Measurements from ENCODE around the gene CD28.
A peak's percentile ranks its signal among the peaks of the same experiment; 100 is the strongest.

The CD28 gene

DNA sequence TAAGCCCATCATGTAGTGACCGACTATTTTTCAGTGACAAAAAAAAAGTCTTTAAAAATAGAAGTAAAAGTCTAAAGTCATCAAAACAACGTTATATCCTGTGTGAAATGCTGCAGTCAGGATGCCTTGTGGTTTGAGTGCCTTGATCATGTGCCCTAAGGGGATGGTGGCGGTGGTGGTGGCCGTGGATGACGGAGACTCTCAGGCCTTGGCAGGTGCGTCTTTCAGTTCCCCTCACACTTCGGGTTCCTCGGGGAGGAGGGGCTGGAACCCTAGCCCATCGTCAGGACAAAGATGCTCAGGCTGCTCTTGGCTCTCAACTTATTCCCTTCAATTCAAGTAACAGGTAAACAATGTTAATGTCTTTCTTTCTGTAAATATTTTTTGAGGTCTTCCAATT lies at the start of gene CD28:
Gene CD28, plus strand, starts transcription at position 237 of the 400 bp plus-strand sequence. Its CDS starts 58 bp downstream, at position 295.
- no peak for DNase-seq (ENCODE audit: low read depth, low spot score)

DNA sequence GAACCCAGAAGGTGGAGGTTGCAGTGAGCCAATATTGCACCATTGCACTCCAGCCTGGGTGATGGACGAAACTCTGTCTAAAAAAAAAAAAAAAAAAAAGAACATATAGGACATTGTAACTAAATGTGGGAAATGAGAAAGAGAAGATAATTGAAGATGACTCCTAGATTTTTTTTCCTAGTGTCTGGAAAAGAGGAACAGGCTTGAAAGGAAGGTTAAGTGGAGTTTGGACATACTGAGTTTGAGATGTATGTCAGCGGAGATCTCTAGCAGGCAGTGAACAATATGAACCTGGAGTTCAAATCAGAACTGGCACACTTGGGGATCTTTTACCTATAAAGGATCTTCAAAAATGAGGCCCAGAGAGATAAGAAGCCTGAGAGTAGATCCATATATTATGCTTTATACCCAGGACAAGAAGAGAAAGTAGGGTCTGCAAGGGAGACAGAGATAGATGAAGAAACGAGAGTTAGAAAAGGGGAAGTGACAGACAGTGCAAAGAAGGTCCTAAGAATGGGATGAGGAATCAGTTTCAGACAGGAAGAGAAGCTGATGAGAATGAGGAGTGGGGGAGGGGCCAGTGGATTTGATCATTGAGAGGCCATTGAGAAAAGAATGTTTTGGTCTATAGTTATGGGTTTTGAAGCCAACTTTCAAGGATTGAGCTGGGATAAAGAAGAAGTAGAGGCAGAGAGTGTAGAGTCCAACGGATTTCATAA lies 46.9 kb upstream of the CD28 start:
- DNase-seq (ENCODE audit: low read depth, low spot score): no peak

DNA sequence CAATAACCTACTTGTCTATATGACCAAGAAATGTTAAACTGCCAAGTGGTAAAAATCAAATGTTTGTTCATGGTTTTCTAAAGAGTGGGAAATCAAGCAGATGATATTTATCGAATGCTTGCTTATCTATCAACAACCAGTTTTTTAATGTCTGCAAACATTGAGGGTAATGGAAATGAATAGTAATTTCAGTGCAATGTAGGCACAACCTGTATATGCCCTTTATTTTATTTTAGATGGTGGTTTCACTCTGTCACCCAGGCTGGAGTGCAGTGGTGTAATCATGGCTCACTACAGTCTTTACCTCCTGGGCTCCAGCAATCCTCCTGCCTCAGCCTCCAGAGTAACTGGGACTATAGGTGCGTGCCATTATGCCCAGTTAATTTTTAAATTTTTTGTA lies 46.0 kb upstream of the CD28 start:
- no peak for DNase-seq (ENCODE audit: low read depth, low spot score)

DNA sequence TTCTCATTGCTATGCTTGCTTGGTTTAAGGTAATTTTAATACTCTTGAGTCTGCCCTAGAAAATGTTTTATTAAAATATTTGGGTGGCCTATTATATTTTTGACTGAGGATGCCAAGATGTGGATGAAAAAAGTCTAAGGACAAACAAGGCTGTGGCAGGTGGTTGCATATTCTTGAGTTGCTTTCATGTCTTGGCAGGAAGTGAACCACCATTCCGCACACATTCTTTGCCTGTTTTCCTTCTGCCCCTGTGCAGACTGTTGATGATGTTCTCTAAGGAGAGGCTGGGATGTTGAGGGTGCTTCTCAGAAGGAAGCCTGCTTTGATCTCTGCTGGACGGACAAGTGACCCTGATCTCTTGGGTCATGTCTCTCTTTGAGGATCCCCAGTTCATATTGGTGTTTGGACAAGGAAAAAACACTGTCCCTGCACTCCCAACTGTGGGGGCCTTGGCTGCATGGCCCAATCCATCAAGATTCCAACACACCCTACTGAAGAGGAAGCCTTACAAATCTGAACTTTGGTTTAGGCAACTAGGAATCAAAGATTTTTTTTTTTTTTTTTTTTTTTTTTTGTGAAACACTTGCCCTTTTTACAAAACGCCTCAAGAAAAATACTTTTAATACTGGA lies 45.0 kb upstream of the CD28 start:
- no peak for DNase-seq (ENCODE audit: low read depth, low spot score)

DNA sequence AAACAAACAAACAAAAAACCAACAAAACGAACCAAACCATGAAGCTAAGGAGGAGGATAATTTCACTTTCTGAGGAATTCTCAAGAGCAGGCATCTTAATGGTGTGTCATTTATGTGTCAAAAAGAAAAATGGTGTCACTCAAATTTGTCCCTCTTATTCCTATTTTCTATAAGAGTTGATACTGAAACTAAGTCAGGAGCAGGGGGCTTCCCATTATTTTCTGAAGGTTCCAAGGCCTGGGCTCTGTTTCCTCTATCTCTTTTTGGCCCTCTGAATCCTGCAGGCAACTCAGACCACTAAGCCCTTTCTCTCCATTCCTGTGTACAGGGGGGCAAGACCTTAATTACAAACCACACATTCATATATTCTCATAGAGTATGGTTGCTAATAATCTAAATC lies 44.0 kb upstream of the CD28 start:
- no peak for DNase-seq (ENCODE audit: low read depth, low spot score)

DNA sequence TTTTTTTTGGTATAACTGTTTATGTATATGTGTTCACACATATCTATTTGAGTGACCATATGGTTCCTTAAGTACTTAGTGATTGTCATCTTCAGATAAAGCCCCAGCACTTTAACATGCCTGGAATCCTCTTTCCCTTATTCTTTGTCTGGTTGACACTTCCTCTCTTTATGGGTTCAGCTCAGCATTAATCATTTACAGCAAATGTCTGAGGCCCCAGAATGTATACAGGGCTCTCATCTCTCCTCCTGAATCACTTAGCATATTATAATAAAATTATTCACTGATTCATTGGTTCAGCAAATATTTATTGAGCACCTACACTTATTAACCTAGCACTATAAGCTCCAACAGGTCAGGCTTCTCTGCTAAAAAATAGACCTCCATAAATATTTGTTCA lies 43.5 kb upstream of the CD28 start:
- no peak for DNase-seq (ENCODE audit: low read depth, low spot score)

DNA sequence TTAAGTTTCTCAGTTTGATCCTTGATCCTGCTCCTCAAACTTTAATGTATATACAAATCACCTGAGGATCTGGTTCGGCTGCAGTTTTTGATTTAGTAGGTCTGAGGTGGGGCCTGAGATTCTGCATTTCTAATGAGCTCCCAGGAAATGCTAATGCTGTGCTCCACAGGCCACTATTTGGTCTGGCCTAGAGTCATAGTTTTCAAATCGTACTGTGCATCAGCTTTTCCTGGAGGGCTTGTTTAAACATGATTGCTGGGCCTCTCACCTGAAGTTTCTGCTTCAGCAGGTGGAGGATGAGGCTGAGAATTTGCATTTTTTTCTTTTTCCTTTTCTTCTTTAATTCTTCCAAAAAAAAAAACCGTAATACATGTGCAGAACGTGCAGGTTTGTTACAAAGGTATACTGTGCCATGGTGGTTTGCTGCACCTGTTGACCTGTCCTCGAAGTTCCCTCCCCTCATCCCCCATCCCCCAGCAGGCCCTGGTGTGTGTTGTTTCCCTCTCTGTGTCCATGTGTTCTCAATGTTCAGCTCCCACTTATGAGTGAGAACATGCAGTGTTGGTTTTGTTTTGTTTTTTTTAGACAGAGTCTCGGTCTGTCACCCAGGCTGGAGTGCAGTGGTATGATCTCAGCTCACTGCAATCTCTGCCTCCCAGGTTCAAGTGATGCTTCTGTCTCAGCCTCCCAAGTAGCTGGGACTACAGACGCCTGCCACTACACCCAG lies 42.2 kb upstream of the CD28 start:
- no peak for DNase-seq (ENCODE audit: low read depth, low spot score)

DNA sequence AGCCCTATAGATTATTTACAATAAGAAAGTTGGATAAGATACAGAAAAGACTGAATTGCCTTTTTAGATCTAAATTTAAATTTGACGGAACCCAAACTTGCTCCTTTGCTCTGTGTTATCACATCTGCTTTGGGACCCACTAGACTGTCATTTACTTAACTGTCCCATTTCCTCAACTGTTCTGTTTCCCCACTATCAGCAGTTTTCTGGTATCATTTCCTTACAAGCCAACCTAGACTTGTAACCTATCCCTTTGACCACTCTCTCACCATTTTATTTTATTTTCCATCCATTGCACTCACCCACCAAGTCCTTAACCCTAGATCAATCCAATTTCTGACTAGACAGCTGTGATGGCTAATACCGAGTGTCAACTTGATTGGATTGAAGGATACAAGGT lies 38.6 kb upstream of the CD28 start:
- no peak for DNase-seq (ENCODE audit: low read depth, low spot score)

DNA sequence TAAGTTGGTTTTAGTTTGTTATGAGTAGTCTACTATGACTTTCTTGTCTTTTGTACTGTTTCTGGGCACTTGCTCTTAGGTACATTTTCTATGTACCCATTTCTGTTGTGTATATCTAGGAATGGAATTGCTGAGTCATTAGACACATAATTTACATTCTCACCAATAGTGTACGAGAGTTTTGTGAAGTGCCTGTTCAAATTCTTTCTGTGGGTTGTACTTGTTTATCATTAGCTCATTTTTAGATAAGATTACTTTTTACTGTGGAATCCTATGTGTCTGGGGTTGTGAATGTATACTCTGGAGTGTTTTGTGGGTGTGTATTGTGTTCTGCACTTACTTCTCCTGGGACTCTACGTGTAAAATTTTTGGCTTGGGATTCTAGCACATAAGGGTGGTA lies 36.6 kb upstream of the CD28 start:
- DNase-seq (ENCODE audit: low read depth, low spot score): no peak

DNA sequence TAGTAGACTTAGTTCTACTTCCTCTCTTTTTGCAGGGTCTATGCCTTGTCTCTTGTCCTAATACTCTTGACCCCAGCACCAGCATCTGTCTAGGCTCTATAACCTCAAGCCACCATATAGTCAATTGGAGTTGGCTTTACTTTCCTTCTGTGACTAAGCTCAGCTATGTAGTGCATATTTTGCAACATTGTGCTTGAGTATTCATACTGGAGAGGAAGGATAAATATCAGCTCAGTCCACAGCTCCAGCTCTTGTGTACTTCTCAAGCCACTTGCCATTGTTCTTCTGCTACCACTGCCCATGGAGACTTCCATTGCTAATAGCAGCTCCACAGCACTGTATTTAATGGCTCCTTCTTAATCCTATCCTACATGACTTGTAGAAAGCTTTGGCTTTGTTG lies 35.5 kb upstream of the CD28 start:
- no peak for DNase-seq (ENCODE audit: low read depth, low spot score)

DNA sequence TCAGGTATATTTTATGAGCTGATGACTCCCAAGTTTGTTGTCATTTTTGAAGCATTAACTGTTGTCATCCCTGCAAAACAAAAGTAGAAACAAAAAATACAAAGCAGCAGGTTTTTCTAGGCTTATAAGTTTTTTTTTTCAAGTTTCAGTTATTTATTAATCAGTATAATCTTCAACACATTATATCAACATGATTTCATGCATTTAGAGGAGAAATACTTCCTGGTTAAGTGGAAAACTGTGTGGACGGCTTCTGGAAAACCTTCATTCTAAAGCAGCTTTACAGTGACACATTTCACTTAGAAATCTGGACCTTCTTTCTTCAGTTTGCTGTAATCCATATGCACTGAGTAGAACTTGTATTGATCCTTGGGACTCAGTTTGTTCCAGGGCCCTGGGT lies 34.6 kb upstream of the CD28 start:
- DNase-seq (ENCODE audit: low read depth, low spot score): no peak

DNA sequence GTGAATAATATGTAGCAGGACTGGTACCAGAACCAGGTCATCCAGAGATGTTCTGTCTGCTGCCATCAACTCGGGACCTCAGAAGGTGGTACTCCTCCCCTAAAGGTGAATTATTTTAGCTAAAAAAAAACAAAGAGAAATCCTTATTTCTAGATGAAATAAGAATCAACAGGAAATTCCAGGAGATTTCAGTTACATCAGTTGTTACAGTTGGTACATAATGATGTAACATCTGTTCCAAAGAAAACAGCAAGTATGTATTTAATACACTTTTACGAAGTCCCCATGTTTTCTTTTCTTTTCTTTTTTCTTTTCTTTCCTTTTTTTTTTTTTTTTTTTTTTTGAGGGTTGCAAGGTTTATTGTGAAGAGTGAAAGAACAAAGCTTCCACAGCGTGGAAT lies 33.6 kb upstream of the CD28 start:
- no peak for DNase-seq (ENCODE audit: low read depth, low spot score)

DNA sequence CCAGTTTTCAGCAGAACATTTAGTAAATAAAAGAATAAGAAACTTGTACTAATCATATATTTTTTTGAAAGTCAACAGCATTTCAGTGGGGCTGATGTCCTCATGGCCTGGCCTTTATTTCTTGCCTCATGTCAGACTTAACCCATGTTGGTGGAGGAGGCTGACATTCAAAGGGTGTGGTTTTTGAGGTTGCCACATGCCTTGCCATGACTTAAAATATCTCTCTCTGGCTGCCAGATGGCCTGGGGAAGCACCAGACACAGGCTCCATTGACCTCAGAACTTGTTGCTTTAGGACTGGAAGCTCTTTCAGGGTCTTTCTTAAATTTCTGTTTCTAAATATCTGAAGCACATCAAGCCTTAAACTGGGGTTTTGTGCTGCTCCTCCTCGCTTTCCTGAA lies 32.5 kb upstream of the CD28 start:
- DNase-seq (ENCODE audit: low read depth, low spot score): no peak

DNA sequence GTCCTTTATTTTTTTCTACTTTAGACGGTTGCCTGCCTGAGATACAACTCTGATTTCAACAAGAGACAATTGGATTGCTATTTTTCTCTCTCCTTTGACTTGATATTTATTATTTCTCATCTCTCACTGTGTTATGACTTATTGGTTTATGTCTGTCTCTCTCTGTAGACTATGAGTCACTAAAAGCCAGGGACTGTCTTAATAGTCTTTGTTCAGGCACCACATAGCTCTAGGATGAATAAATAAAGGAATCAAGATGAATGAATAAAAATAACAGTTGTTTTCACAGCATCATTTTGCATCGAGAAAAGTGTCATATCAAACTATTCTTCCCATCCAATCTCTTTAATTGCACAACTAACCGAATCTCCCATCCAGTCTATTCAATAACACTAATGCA lies 31.4 kb upstream of the CD28 start:
- DNase-seq (ENCODE audit: low read depth, low spot score): no peak

DNA sequence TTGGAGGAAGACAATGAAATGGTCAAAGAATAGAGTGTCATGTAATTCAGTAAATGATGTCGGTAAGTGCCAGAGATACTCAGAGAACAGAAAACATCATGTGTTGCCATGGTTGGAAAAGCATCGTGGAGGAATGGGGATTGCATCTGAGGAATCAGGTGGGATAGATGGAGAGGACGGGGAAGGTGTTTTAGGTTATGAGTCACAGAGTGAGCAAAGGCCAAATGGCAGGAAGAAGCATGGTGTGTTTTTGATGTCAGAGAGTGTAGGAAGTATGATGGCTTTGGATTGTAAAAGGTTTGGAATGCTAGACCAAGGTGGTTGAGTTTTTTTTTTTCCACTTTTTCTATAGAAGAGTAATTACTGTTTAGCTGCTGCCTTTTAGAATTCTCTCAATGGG lies 27.5 kb upstream of the CD28 start:
- no peak for DNase-seq (ENCODE audit: low read depth, low spot score)

DNA sequence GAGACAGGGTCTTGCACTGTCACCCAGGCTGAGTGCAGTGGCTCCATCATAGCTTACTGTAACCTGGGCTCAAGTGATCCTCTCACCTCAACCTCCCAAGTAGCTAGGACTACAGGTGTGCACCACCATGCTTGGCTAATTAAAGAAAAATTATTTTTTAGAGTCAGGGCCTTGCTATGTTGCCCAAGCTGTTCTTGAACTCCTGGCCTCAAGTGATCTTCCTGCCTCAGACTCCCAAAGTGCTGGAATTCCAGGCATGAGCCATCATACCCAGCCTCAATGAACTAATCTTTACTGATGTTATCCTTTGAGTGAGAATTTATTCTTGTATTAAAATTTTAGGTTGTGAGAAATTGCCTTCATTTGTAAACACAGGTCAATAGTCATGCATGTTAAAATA lies 27.0 kb upstream of the CD28 start:
- no peak for DNase-seq (ENCODE audit: low read depth, low spot score)

DNA sequence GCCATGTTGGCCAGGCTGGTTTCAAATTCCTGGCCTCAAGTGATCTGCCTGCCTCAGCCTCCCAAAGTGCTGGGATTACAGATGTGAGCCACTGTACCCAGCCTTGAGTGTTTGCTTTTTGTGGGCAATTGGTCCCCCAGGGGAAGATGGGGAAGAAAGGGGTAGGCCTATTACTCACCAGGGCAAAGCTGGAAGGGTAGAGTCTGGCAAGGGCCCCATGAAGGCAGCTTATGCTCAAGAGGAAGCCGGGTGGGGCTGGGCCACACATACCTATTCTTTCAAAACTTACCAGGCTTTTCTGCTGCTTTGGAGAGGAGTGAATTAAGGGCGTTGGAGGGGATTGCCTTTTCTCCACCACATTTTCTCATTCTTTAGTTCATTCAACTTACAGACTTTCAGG lies 24.5 kb upstream of the CD28 start:
- no peak for DNase-seq (ENCODE audit: low read depth, low spot score)

DNA sequence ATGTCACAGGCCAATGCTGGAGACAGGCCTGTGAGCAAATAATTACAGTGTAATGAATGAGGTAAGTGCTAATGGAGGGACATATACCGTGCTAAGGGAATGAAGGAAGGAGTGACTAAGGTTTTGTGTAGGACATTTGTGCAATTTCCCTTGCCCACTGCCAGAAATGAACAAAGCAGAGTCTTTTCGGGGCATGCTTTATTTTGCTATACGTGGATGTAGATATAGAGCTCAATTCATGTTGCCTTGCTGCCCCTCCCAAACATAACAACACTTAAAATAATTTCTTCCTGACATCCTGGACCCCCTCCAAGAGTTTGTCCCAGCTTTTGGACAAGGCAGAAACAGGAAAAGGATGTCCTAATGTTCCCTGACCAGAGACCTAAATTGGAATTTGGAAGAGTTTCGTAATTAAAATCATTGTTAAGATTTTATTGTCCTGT lies 23.7 kb upstream of the CD28 start:
- DNase-seq (ENCODE audit: low read depth, low spot score): no peak

DNA sequence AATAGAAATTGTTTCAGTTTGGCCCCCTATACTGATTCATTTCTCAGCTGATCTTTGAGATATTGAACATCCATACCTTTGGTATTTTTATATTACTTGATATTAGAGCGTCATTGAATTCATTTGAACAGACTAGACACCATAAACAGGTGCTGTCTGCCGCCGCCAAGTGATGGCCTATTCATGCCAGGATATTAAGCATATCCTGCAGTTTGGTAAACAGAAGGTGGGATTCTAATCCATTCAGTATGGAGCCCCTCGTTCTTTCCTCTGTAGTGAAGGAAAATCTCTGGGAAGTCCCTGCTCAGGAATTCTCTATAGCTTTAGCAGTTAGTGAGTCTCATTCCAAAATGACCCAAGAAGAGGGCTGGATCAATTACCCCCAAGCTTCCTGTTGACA lies 23.0 kb upstream of the CD28 start:
- DNase-seq (ENCODE audit: low read depth, low spot score): no peak

DNA sequence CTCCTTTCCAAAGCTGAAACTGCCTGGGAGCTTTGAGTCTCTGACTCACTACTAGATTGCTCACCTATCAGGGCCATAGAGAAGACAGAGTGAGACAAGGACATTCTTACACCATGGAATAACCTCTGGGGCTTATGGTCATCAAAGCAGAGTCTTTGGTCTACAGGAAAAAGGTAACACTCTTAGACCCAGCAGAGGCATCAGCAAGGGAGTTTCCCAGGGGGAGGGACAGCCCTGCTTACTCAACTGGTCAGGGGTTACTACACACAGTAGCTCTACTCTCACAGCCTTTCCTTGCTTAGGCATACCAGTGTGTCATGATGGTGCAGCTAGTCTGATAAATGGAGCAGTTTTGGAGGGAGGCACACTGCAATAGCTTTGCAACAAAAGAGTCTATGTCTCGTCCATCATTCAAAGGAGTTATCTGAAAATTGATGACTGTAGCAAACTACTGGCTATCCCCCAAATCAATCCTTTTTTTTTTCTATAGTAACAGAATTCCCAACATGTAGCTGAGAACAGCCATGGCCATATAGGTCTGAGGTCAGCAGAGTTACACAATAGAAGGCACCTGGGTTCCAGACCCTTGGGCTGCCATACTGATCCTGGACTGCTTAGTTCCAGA lies 22.4 kb upstream of the CD28 start:
- no peak for DNase-seq (ENCODE audit: low read depth, low spot score)

DNA sequence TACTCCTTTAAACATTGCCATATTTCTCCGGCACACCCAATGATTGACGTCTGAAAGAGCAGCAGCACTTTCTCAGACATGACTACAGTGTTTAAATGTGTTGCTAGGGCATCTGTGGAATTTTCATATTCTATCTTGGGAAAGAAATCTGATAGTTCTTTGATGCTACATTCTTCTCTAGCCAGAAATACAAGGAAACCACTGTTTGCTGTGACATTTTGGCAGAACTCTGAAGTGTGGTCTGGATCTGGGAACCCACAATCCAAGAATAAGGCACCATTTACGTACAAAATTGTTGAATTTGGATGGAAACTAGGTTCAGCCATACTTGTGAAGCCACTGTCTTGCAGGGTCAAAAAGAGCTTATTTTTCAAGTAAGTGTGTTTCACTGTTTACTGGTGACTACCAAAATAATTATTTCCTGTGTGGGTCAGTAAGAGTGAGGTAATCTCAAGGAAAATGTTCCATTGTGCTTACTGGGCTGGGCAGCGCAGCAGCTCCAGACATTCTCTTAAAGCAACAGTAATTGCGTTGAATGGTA lies 21.3 kb upstream of the CD28 start:
- peak; percentile 50 for DNase-seq (ENCODE audit: low read depth, low spot score)

DNA sequence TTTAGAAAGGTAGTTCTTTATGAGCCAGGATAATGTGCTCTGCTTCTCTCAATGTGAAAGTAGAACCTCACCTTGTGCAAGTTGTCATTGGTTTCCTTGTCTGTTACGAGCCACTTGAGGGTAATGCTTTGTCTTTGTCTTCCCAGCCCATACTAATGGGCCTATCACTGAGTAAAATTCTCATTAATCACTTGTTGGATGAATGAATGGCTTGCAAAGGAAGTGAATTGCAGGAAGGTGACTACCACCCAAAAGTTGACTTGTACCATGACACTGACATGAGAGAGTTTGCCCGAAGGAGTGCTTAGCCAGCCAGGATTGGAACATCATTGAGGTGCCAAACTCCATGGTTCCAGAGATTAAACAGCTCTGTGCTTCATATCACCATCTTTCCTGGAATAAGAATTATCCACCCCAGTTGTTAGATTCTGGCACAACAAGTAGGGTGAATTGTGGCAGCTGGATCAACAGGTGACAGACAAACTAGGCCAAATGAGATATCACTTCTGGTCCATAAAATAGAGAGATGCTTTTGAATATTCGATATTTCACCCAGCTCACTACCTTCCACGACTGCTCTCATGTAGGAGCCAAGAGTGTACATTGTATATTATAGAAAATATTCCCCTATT lies 20.5 kb upstream of the CD28 start:
- no peak for DNase-seq (ENCODE audit: low read depth, low spot score)

Data from brain pericyte (primary cell).